Hepatocyte (in vitro differentiated cells): ENCODE results near the gene MPZL2.

Experiments used
- EZH2phosphoT487 ChIP-seq: fragments of 200-600 bp; sonication (generic); IDR thresholded peaks from one replicate; pipeline ENCODE4 v1.6.1; 2018; ENCODE audit warnings: antibody characterized with exemption, mild to moderate bottlenecking, low read depth, moderate library complexity; ENCODE audit not compliant: unreplicated experiment, severe bottlenecking
- TF ChIP-seq, protein P1 (sequence below): fragments of 200-600 bp; sonication (generic); IDR thresholded peaks from 2 replicates; pipeline ENCODE4 v1.5.1; 2016; ENCODE audit warnings: antibody characterized with exemption, mild to moderate bottlenecking; ENCODE audit not compliant: poor library complexity

DNA sequence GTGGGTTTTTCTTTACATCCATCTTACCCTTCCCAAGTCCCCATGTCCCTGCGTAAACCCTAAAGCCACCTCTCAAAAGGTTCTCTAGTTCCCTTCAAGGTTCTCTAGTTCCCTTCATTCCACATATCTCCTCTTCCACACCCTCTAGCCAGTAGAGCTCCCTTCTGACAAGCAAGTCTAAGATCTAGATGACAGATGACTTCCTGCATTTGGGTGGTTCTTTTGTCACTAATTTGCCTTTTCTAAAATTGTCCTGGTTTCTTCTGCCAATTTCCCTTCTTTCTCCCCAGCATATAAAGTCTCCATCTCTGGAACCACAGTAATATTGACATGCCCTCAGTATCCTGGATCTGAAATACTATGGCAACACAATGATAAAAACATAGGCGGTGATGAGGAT is 48.2 kb upstream of the MPZL2 start:
- TF ChIP-seq, protein P1, sequence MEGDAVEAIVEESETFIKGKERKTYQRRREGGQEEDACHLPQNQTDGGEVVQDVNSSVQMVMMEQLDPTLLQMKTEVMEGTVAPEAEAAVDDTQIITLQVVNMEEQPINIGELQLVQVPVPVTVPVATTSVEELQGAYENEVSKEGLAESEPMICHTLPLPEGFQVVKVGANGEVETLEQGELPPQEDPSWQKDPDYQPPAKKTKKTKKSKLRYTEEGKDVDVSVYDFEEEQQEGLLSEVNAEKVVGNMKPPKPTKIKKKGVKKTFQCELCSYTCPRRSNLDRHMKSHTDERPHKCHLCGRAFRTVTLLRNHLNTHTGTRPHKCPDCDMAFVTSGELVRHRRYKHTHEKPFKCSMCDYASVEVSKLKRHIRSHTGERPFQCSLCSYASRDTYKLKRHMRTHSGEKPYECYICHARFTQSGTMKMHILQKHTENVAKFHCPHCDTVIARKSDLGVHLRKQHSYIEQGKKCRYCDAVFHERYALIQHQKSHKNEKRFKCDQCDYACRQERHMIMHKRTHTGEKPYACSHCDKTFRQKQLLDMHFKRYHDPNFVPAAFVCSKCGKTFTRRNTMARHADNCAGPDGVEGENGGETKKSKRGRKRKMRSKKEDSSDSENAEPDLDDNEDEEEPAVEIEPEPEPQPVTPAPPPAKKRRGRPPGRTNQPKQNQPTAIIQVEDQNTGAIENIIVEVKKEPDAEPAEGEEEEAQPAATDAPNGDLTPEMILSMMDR: no peak
- no peak for TF ChIP-seq EZH2phosphoT487
